GM10266 (cell line): ENCODE results near the gene SPAG17.

ENCODE experiments used
- DNase-seq: peaks from one replicate; pipeline ENCODE4 v3.0.0; 2012; ENCODE audit errors: extremely low spot score
- CTCF ChIP-seq: IDR thresholded peaks from 2 replicates; pipeline ENCODE4 v1.5.1; 2012; ENCODE audit warnings: mild to moderate bottlenecking, low read depth; ENCODE audit not compliant: control insufficient read depth, insufficient read depth; ENCODE audit errors: missing control alignments

Gene SPAG17

GRCh38 chr1:118021668-118022067 lies 163.4 kb downstream of the SPAG17 start:
- no peak for DNase-seq
- no peak for TF ChIP-seq CTCF

- no peak for TF ChIP-seq CTCF
- DNase-seq, result no peak
Observed at GRCh38 chr1:118018060-118018459, 167.0 kb downstream of the SPAG17 start.

- no peak for DNase-seq
- TF ChIP-seq CTCF, result no peak
Observed at GRCh38 chr1:118013938-118014337, 171.1 kb downstream of the SPAG17 start.

GRCh38 chr1:118013336-118013735 lies 171.7 kb downstream of the SPAG17 start:
- TF ChIP-seq CTCF, result no peak
- DNase-seq, result no peak

GRCh38 chr1:118012515-118013124 lies 172.4 kb downstream of the SPAG17 start:
- no peak for DNase-seq
- no peak for TF ChIP-seq CTCF

GRCh38 chr1:118008011-118008410 lies 177.0 kb downstream of the SPAG17 start:
- TF ChIP-seq CTCF, result no peak
- DNase-seq, result no peak

- TF ChIP-seq CTCF, result no peak
- DNase-seq, result no peak
Observed at GRCh38 chr1:118007391-118007790, 177.6 kb downstream of the SPAG17 start.
